GM19455 (cell line): Measurements from ENCODE around the gene MYLK.
"Not testable (repeated sequence)": the region's sequence is repeated elsewhere in the genome, so short reads cannot be mapped to it uniquely, and the experiment has no call there.

Source experiments
- ATAC-seq: cut with Tn5 transposase; IDR thresholded peaks from one replicate; pipeline ENCODE4 v1.9.1; 2021; ENCODE audit not compliant: unreplicated experiment

Gene MYLK

GRCh38 chr3:123632161-123632655 is 251.9 kb downstream of the MYLK start:
- no peak for ATAC-seq

GRCh38 chr3:123629747-123630047 is 254.4 kb downstream of the MYLK start:
- no peak for ATAC-seq

- no peak for ATAC-seq
These were observed 255.0 kb downstream of the MYLK start for GRCh38 chr3:123628996-123629746.

- no peak for ATAC-seq
These were observed 256.2 kb downstream of the MYLK start for GRCh38 chr3:123627673-123628670.

- no peak for ATAC-seq
These were observed 257.3 kb downstream of the MYLK start for GRCh38 chr3:123626881-123627280.

- no peak for ATAC-seq
These were observed 259.8 kb downstream of the MYLK start for GRCh38 chr3:123624302-123624701.

- no peak for ATAC-seq
These were observed 260.7 kb downstream of the MYLK start for GRCh38 chr3:123623346-123623880.

GRCh38 chr3:123622766-123623165 is 261.4 kb downstream of the MYLK start:
- no peak for ATAC-seq

- no peak for ATAC-seq
These were observed 262.3 kb downstream of the MYLK start for GRCh38 chr3:123621850-123622189.

- ATAC-seq, result no peak
These were observed 262.8 kb downstream of the MYLK start for GRCh38 chr3:123621186-123621849.

GRCh38 chr3:123620343-123620742 is 263.8 kb downstream of the MYLK start:
- ATAC-seq, result no peak

- no peak for ATAC-seq
These were observed 265.2 kb downstream of the MYLK start for GRCh38 chr3:123618768-123619484.

GRCh38 chr3:123618076-123618708 is 265.9 kb downstream of the MYLK start:
- no peak for ATAC-seq

- ATAC-seq, result no peak
These were observed 267.5 kb downstream of the MYLK start for GRCh38 chr3:123616593-123616992.

- ATAC-seq, result no peak
These were observed 270.6 kb downstream of the MYLK start for GRCh38 chr3:123613543-123613942.

- not testable (repeated sequence) for ATAC-seq
These were observed 272.5 kb downstream of the MYLK start for GRCh38 chr3:123611674-123612073.

- ATAC-seq, result no peak
These were observed 273.1 kb downstream of the MYLK start for GRCh38 chr3:123611082-123611481.

GRCh38 chr3:123610331-123610730 is 273.8 kb downstream of the MYLK start:
- ATAC-seq, result no peak

- ATAC-seq, result no peak
These were observed 275.1 kb downstream of the MYLK start for GRCh38 chr3:123609063-123609462.
